ENCODE measurements around the gene CFTR. TPM values are rescaled to one million over a fixed set of nuclear protein-coding genes. Genes with fewer than 3 reads are reported as not detected.

Gene CFTR
- total RNA-seq, 2 experiments from 2014 or later = not detected

DNA sequence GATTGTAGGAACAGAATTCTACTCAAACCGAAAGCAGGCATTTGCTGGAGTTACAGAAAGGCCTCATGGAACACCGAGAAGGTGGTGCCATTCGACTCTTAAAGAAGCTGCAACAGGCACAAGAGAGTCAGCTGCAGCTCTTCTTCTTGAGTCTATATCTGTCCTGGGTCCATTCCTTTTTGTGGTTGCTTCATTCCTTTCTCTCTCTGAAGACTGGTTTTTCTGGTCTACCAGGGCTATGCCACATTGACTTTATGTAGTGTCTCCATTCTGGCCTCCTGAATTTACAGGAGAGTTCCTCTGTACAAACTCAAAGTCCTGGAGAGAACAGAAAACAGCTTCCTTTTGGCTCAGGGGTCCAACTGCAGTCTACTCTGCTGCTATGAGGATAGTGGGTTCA lies 132.8 kb downstream of the CFTR start:
- no peak overlapping the region for H3K4me3 Mint-ChIP-seq
- H3K27me3 Mint-ChIP-seq = no peaks in the 10 kb centered on the region
- ChIA-PET CTCF (no interaction called here), POLR2A (no interaction called here)
- H3K36me3 Mint-ChIP-seq (ENCODE audit: low read depth) = no peaks in the 10 kb centered on the region
- intact Hi-C loops (cut with micrococcal nuclease) = no loop called here
- no peak overlapping the region for H3K27ac Mint-ChIP-seq
- TF ChIP-seq, protein P1, sequence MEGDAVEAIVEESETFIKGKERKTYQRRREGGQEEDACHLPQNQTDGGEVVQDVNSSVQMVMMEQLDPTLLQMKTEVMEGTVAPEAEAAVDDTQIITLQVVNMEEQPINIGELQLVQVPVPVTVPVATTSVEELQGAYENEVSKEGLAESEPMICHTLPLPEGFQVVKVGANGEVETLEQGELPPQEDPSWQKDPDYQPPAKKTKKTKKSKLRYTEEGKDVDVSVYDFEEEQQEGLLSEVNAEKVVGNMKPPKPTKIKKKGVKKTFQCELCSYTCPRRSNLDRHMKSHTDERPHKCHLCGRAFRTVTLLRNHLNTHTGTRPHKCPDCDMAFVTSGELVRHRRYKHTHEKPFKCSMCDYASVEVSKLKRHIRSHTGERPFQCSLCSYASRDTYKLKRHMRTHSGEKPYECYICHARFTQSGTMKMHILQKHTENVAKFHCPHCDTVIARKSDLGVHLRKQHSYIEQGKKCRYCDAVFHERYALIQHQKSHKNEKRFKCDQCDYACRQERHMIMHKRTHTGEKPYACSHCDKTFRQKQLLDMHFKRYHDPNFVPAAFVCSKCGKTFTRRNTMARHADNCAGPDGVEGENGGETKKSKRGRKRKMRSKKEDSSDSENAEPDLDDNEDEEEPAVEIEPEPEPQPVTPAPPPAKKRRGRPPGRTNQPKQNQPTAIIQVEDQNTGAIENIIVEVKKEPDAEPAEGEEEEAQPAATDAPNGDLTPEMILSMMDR (IDR thresholded peaks at IDR 0.05) = no peak
- DNase-seq (no peak), ATAC-seq (no peak)
- no peaks in the 10 kb centered on the region for H3K9me3 Mint-ChIP-seq
- H3K4me1 Mint-ChIP-seq (ENCODE audit: low read depth) = no peaks in the 10 kb centered on the region

- DNase-seq (no peak), ATAC-seq (no peak)
- no peak overlapping the region for H3K27ac Mint-ChIP-seq
- H3K4me3 Mint-ChIP-seq = no peak overlapping the region
- no peaks in the 10 kb centered on the region for H3K36me3 Mint-ChIP-seq (ENCODE audit: low read depth)
- TF ChIP-seq, protein P1 (IDR thresholded peaks at IDR 0.05) = no peak
- H3K4me1 Mint-ChIP-seq (ENCODE audit: low read depth) = no peaks in the 10 kb centered on the region
- ChIA-PET CTCF (no interaction called here), POLR2A (no interaction called here)
- no peaks in the 10 kb centered on the region for H3K9me3 Mint-ChIP-seq
- no peaks in the 10 kb centered on the region for H3K27me3 Mint-ChIP-seq
- intact Hi-C loops (cut with micrococcal nuclease) = no loop called here
These were observed 136.9 kb downstream of the CFTR start for GRCh38 chr7:117616694-117617093.

DNA sequence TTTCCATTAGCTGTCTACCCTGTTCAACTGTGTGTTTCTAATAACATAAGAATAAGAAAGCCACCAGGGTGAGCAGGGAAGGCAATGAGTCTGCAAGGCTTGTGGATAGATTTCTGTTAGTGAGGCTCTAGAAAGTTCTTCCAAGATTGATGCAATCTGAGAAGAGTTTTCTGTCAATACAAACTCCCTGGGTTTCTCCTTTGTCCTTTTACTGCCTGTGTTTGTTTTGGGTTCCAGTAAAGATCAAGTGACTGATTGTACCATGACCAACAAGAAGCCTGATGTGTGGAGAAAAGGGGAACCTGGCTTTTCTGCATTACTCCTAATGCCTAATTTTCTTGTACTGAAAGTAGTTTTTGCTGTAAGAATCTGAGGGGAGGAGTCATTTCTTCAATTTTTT lies 139.9 kb downstream of the CFTR start:
- H3K4me3 Mint-ChIP-seq = no peak overlapping the region
- H3K9me3 Mint-ChIP-seq = no peaks in the 10 kb centered on the region
- ATAC-seq = no peak
- H3K27me3 Mint-ChIP-seq = no peaks in the 10 kb centered on the region
- H3K36me3 Mint-ChIP-seq (ENCODE audit: low read depth) = no peaks in the 10 kb centered on the region
- ChIA-PET POLR2A (no interaction called here), CTCF (no interaction called here)
- intact Hi-C loops (cut with micrococcal nuclease) = no loop called here
- no peaks in the 10 kb centered on the region for H3K4me1 Mint-ChIP-seq (ENCODE audit: low read depth)
- TF ChIP-seq, protein P1 (IDR thresholded peaks at IDR 0.05) = no peak
- no peak for DNase-seq
- no peak overlapping the region for H3K27ac Mint-ChIP-seq

GRCh38 chr7:117621075-117621618 lies 141.3 kb downstream of the CFTR start:
- Mint-ChIP-seq H3K4me3 (no peak overlapping the region), H3K27ac (no peak overlapping the region), H3K9me3 (no peaks in the 10 kb centered on the region), H3K36me3 (ENCODE audit: low read depth) (no peaks in the 10 kb centered on the region), H3K27me3 (no peaks in the 10 kb centered on the region), H3K4me1 (ENCODE audit: low read depth) (no peaks in the 10 kb centered on the region)
- TF ChIP-seq, protein P1 (IDR thresholded peaks at IDR 0.05) = no peak
- DNase-seq (no peak), ATAC-seq (no peak)
- intact Hi-C loops (cut with micrococcal nuclease) = no loop called here
- ChIA-PET CTCF (no interaction called here), POLR2A (no interaction called here)

- Mint-ChIP-seq H3K27ac (no peak overlapping the region), H3K27me3 (no peaks in the 10 kb centered on the region), H3K4me3 (no peak overlapping the region), H3K9me3 (no peaks in the 10 kb centered on the region), H3K4me1 (ENCODE audit: low read depth) (no peaks in the 10 kb centered on the region), H3K36me3 (ENCODE audit: low read depth) (no peaks in the 10 kb centered on the region)
- ATAC-seq (no peak), DNase-seq (no peak)
- TF ChIP-seq, protein P1 (IDR thresholded peaks at IDR 0.05) = no peak
- ChIA-PET POLR2A (no interaction called here), CTCF (no interaction called here)
- intact Hi-C loops (cut with micrococcal nuclease) = no loop called here
These were observed 143.8 kb downstream of the CFTR start for GRCh38 chr7:117623606-117624005.

Measured in activated CD8-positive, alpha-beta T cell treated with anti-CD3 and anti-CD28 coated beads for 36 hours (primary cell).